SHP77 (cell line): ENCODE measurements around the gene SNRNP48.

Experiments
- DNase-seq, 2 experiments: peaks; one replicate each; lab custom pipeline; 2025; lab: John Stamatoyannopoulos, UW

Gene SNRNP48

DNA sequence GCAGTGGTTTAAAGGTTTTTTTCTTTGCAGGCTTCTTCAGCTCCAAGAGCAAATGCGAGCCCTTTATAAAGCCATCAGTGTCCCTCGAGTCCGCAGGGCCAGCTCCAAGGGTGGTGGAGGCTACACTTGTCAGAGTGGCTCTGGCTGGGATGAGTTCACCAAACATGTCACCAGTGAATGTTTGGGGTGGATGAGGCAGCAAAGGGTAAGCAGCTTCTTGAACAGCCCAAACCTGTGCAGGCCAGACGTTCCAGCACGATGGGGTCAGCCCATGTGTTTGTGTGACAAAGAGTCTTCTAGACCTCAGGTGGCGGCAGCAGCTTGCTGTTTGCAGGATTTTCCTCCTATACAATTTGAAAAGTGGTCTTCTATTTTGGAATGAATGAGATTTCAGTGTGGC, 30.8 kb upstream of the SNRNP48 start:
- DNase-seq: no peak

DNA sequence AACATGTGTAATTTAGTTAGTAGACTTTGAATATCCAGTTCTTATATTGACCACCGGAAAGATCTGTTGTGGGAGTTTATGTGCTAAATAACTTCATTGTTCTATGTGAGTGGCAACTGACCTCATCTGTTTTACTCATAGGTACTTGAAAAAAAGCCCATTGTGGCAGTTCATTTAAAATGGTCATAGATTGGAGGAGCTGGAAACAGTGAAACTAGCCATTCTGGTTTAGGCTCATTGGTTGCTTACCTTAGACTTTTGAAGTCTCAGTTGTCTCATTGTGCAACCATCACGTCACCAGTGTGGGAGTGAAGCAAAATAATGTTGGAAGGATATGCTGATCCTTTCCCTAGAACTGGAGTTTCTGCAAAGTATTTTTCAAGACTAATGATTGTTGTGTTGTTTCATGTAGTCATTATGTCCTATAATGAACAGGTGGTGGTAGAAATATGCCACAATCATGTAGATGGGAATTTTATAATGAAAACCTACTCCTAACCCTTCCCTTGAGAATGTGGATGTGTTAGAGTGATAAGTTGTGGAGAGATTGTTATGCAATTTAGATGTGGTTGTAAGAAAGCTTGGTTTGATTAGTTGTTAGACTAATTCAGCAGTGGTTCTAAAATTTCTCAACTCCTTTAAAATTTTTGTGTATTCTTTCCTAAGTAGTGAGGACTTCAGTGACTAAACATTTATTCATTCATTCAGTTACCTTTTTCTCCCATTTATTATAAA, 30.2 kb upstream of the SNRNP48 start:
- DNase-seq: no peak

DNA sequence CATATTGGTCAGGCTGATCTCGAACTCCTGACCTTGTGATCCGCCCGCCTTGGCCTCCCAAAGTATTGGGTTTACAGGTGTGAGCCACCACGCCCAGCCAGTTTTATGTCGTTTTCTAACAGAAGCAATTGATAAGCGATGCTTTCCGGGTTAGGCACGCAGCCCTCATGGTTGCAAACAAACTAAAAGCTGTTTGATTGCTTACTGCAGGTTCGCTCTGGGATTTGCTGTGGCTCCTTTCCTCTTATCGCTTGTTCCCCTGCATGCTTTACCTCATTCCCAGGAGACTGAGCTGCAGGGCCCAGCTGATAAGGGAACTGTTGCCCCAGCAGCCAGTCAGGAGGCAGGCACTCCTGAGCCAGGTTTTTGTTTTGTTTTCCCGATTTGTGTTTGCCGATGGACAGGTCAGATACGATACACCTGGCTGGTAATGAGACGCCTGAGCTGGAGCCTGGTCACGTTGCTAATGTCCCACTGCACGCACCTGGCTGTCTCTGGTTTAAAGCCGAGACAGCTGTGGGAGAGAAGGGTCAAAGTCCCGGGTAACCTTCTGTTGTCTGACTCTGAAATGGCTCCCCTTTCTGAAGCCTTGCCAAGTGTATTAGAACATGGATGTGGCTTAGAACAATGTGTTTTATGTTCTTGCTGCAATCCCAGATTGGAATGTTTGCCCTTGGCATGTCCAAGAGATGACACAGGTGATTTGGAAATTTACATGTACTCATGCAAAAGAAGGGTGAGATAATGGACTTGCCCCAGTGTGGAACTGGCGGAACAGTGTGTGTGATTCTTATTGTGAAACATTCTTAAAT, 28.6 kb upstream of the SNRNP48 start:
- peak; percentile 61 to 62 for DNase-seq

- DNase-seq: no peak
Observed at GRCh38 chr6:7562769-7563168, 27.2 kb upstream of the SNRNP48 start.

GRCh38 chr6:7566107-7566506, 23.9 kb upstream of the SNRNP48 start:
- DNase-seq: no peak

- no peak for DNase-seq
Observed at GRCh38 chr6:7566617-7567173, 23.3 kb upstream of the SNRNP48 start.

DNA sequence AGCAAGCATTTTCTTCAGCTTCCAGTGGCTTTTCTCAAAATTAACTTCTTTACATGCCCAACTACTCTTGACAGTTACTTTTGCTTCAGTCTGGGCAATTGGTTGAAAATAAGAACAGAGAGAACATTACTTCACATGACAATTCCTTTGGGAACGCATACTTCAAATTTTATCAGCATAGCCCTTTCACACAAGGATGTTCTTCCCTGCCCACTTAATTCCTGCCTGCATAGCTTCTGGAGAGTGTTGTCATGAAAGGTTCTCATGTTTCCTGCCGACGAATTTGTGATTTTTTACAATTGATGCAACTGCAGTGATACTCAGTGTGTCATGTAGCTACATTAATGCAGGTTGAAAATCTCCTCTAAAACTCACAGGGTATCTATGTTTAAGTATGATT, 22.0 kb upstream of the SNRNP48 start:
- no peak for DNase-seq

DNA sequence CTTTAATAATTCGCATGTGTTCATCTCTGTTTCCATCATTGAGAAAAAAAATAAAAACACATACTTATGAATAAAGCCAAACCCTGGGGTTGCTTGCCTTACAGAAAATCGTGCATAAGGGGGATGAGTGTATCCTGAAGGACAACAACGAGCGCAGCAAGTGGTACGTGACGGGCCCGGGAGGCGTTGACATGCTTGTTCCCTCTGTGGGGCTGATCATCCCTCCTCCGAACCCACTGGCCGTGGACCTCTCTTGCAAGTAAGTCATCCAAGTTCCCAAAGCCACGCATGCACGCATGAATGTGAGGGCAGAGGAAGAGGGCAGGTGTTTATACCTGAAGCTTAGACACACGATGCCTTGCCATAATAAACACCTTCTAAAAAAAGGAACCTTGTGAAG, 20.9 kb upstream of the SNRNP48 start:
- DNase-seq: no peak

- no peak for DNase-seq
Observed at GRCh38 chr6:7572213-7572943, 17.6 kb upstream of the SNRNP48 start.

DNA sequence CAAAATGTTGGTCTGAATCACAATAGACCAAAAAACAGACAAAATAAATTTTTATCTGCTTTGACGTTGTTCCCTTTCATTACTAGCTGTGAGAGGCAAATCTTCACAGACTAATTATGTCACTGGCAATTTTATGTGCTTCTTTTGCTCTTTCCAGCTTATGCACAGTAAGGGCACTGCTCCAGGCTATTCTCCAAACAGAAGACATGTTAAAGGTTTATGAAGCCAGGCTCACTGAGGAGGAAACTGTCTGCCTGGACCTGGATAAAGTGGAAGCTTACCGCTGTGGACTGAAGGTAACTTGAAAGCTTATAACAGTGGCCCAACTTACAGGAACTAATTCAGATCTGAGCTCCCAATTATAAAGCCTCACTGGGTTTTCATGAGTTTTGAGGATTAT, 15.5 kb upstream of the SNRNP48 start:
- DNase-seq: no peak

DNA sequence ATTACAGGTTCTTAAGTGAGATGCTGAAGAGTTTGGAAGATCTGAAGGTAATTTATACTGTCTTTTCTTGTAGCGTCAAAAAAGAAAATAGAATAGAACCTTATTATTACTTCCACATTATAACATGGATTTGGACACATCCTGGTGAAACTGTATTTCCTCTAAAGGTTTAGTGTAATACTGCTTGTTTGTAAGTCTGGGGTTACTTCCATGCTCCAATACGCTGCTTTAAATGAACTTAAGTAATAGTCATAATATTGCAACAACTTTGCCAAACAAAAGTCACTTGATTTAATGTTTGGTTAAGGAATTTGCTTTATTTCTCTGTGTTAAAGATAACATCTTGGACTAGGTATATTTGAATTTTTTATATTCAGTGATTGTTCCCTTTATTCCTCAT, 11.5 kb upstream of the SNRNP48 start:
- no peak for DNase-seq

GRCh38 chr6:7578931-7579330, 11.1 kb upstream of the SNRNP48 start:
- no peak for DNase-seq

DNA sequence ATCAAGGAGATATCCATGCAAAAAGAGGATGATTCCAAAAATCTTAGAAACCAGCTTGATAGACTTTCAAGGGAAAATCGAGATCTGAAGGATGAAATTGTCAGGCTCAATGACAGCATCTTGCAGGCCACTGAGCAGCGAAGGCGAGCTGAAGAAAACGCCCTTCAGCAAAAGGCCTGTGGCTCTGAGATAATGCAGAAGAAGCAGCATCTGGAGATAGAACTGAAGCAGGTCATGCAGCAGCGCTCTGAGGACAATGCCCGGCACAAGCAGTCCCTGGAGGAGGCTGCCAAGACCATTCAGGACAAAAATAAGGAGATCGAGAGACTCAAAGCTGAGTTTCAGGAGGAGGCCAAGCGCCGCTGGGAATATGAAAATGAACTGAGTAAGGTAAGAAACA, 10.1 kb upstream of the SNRNP48 start:
- DNase-seq: no peak

- no peak for DNase-seq
Observed at GRCh38 chr6:7580537-7580926, 9.5 kb upstream of the SNRNP48 start.

DNA sequence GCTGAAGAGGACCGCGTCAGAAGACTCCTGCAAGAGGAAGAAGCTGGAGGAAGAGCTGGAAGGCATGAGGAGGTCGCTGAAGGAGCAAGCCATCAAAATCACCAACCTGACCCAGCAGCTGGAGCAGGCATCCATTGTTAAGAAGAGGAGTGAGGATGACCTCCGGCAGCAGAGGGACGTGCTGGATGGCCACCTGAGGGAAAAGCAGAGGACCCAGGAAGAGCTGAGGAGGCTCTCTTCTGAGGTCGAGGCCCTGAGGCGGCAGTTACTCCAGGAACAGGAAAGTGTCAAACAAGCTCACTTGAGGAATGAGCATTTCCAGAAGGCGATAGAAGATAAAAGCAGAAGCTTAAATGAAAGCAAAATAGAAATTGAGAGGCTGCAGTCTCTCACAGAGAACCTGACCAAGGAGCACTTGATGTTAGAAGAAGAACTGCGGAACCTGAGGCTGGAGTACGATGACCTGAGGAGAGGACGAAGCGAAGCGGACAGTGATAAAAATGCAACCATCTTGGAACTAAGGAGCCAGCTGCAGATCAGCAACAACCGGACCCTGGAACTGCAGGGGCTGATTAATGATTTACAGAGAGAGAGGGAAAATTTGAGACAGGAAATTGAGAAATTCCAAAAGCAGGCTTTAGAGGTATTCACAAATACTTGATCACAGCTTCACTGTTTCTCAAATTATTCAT, 8.9 kb upstream of the SNRNP48 start:
- no peak for DNase-seq

DNA sequence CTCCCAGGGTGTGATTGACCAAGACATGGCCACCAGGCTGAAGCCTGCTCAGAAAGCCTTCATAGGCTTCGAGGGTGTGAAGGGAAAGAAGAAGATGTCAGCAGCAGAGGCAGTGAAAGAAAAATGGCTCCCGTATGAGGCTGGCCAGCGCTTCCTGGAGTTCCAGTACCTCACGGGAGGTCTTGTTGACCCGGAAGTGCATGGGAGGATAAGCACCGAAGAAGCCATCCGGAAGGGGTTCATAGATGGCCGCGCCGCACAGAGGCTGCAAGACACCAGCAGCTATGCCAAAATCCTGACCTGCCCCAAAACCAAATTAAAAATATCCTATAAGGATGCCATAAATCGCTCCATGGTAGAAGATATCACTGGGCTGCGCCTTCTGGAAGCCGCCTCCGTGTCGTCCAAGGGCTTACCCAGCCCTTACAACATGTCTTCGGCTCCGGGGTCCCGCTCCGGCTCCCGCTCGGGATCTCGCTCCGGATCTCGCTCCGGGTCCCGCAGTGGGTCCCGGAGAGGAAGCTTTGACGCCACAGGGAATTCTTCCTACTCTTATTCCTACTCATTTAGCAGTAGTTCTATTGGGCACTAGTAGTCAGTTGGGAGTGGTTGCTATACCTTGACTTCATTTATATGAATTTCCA, 4.6 kb upstream of the SNRNP48 start:
- DNase-seq: no peak

GRCh38 chr6:7587631-7588100, 2.3 kb upstream of the SNRNP48 start:
- no peak for DNase-seq

GRCh38 chr6:7588506-7588905, 1.5 kb upstream of the SNRNP48 start:
- no peak for DNase-seq

DNA sequence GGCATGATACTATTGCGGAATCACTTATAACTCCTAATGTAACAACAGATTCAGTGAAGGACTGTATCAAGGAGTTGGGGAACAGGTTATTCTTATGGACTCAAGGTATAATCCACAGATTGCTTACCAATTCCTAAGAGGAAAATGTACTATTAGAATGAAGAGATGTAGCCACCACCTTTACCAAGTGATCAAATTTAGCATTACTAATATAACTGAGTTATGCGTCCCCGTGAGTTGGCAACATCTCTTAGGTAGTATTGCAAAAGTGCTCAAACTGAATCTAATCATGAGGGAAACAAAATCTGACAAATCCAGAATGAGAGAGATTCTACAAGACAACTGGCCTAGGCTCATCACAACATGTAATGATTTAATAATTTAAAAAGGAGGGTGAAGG, 777 bp upstream of the SNRNP48 start:
- DNase-seq: no peak

GRCh38 chr6:7590918-7591302, 912 bp downstream of the SNRNP48 start:
- DNase-seq: no peak

DNA sequence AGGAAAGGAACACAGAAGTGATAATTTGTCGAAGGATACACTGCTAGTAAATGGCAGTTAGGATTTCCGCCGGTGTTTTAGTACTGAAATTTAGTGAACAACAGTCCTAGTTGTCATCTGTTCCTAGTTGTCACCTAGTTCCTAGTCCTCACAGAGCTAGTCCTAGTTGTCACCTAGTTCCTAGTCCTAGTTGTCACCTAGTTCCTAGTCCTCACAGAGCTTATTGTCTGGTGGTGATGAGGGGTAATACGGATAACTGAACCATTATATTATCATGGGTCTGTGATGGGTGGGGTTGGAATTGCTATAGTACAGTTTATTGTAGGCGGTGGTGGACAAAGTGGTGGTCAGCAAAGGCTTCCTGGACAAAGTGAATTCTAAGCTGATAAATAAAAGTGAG, 1.8 kb downstream of the SNRNP48 start:
- DNase-seq: no peak
